Activated CD4-positive, alpha-beta T cell treated with anti-CD3 and anti-CD28 coated beads, Interleukin-2, amount 10 ng/mL, durations not matched to agents 24 days and 14 days (primary cell): ENCODE measurements around the gene MCRS1. TPM values are rescaled to one million over a fixed set of nuclear protein-coding genes. Genes with fewer than 3 reads are reported as not detected.
"Not testable (repeated sequence)": the region's sequence is repeated elsewhere in the genome, so short reads cannot be mapped to it uniquely, and the experiment has no call there.

ENCODE experiments used
- DNase-seq: peaks from one replicate; pipeline ENCODE4 v3.0.0; 2022
- H3K27ac Mint-ChIP-seq: one replicate; pipeline ENCODE4 v1.8.0; 2022; ENCODE audit warnings: mild to moderate bottlenecking, mixed read lengths
- H3K27me3 Mint-ChIP-seq: one replicate; pipeline ENCODE4 v1.8.0; 2022; ENCODE audit warnings: mixed read lengths
- H3K36me3 Mint-ChIP-seq: one replicate; pipeline ENCODE4 v1.8.0; 2022; ENCODE audit warnings: low read depth, mild to moderate bottlenecking, mixed read lengths
- H3K4me1 Mint-ChIP-seq: one replicate; pipeline ENCODE4 v1.8.0; 2021; ENCODE audit warnings: mixed read lengths
- H3K4me3 Mint-ChIP-seq: one replicate; pipeline ENCODE4 v1.8.0; 2022; ENCODE audit warnings: mild to moderate bottlenecking, moderate library complexity, mixed read lengths
- H3K9me3 Mint-ChIP-seq: one replicate; pipeline ENCODE4 v1.8.0; 2021; ENCODE audit warnings: mixed read lengths
- intact Hi-C: fragments of 100-400 bp; cut with micrococcal nuclease; formaldehyde crosslinking; loops from one replicate; pipeline ENCODE4 v1.15.1; 2023
- total RNA-seq: library from RNA; stranded (reverse); gene quantifications from 2 replicates; pipeline ENCODE4 v1.2.3, GENCODE V29; 2022

Gene MCRS1, protein sequence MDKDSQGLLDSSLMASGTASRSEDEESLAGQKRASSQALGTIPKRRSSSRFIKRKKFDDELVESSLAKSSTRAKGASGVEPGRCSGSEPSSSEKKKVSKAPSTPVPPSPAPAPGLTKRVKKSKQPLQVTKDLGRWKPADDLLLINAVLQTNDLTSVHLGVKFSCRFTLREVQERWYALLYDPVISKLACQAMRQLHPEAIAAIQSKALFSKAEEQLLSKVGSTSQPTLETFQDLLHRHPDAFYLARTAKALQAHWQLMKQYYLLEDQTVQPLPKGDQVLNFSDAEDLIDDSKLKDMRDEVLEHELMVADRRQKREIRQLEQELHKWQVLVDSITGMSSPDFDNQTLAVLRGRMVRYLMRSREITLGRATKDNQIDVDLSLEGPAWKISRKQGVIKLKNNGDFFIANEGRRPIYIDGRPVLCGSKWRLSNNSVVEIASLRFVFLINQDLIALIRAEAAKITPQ
- 71.4 and 79.6 TPM in 2 replicates for total RNA-seq

DNA sequence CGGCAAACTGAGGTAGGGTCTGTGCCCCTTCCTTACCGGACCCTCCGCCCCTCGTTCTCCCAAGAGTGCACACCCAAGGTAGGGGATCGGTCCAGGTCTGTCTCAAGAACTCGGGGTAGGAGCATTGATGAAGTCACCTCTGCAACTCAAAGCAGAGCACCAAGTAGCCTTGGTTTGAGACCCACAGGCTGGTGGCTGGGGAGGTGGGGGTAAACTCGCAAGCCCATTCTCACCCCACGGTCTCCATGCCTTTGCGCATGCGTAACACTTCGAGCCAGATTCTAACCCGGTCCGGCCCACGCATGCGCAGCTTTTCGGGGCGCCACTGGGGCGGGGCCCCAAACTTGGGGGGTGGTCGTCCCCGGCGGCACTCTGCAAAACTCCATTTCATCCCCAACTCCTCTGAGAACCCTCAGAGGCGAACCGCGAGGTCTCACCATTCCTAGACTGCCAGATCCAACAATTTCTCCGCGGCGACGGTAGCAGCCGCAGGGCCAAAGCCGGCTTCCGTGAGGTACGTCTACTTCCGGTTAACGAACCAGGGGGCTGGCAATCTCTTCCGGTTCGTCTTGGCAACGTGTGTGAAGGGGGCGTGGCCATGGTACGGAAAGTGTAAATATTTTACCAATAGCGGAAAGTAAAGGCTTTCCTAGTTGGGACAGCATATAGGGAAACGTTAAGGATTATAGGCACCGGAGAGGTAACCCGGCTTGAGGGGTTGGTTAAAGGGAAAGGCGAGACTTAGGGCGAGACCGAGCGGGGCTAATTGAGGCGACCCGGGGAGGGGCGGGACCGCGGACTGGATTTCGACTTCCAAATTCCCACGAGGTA is at the start of gene MCRS1:
Gene MCRS1 (minus strand): TSS at position 532 of the 831 bp plus-strand sequence. CDS start 1,411 bp downstream, outside the sequence.
- H3K27ac Mint-ChIP-seq: peak within 1 kb of the TSS; percentile 99
- intact Hi-C loops: loop anchor here (5.0 kb wide), 3 partner anchors 54 to 259 kb away; partner anchors contain the start of genes FMNL3, NCKAP5L and PRPF40B
- DNase-seq: peak; percentile 97
- no peaks in the 10 kb centered on the region for H3K9me3 Mint-ChIP-seq
- H3K27me3 Mint-ChIP-seq: no peaks in the 10 kb centered on the region
- H3K4me1 Mint-ChIP-seq: peaks cover 39% of the 10 kb centered on the region
- H3K36me3 Mint-ChIP-seq: peaks cover 26% of the 10 kb centered on the region
- H3K4me3 Mint-ChIP-seq: peak within 1 kb of the TSS; percentile 93

DNA sequence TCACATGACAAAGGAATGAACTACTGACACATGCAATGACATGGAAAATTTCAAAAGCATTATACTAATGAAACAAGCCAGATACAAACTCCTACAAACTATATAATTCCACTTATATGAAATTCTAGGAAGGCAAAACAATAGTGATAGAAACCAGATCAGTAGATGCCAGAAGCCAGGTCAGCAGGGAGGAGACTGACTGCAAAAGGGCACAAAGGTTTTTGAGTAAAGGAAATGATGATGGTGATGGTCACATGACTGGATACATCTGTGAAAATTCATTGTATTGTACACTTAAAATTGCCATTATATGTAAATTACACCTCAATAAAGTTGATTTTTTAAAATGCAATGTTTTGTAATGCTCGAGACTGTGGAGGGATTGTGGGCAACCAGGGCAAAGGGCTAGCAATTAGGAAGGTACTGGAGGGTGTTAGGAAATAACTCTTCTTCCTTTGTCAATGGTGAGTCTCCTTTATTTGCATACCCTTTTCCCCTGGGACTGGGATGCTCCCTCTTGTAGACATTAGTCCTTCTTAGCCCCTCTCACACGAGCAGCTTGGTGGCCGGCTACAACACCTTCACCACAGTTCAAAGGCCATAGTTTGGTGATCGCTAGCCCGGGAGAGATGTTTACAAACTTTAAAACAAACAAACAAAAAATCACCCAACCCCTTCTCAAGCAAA is 48.7 kb upstream of the MCRS1 start:
- Mint-ChIP-seq H3K27me3 (peaks cover 39% of the 10 kb centered on the region), H3K27ac (no peak overlapping the region), H3K36me3 (peaks cover 3% of the 10 kb centered on the region), H3K4me3 (no peak overlapping the region), H3K4me1 (peaks cover 12% of the 10 kb centered on the region), H3K9me3 (no peaks in the 10 kb centered on the region)
- DNase-seq: no peak
- intact Hi-C loops: no loop called here

DNA sequence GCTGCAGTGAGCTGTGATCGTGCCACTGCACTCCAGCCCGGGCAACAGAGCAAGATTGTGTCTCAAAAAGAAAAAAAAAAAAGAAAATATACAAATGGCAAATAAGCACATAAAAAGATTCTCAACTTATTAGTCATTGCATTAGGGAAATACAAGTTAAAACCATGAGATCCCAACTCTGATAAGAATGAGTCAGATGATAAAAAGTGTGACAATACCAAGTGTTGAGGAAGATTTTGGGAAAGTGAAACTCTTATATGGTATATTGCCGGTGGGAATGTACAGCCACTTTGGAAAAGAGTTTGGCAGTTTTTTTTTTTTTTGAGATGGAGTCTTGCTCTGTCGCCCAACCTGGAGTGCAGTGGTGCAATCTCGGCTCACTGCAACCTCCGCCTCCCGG is 47.8 kb upstream of the MCRS1 start:
- H3K4me3 Mint-ChIP-seq: no peak overlapping the region
- H3K27ac Mint-ChIP-seq: no peak overlapping the region
- no peak for DNase-seq
- H3K27me3 Mint-ChIP-seq: peaks cover 30% of the 10 kb centered on the region
- peaks cover 5% of the 10 kb centered on the region for H3K4me1 Mint-ChIP-seq
- intact Hi-C loops: no loop called here
- H3K36me3 Mint-ChIP-seq: peaks cover 3% of the 10 kb centered on the region
- no peaks in the 10 kb centered on the region for H3K9me3 Mint-ChIP-seq

DNA sequence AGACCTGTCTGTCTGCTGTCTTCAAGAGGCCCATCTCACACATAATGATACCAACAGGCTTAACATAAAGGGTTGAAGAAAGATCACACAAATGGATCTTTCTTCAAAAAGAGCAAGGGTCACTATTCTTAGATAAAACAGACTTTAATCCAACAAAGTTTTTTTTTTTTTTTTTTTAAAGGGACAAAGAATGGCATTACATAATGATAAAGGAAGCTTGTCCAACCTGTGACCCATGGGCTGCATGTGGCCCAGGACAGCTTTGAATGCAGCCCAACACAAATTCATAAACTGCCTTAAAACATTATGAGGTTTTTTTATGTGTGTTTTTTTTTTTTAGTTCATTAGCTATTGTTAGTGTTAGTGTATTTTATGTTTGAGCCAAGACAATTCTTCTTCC is 44.3 kb upstream of the MCRS1 start:
- Mint-ChIP-seq H3K4me3 (no peak overlapping the region), H3K36me3 (peaks cover 3% of the 10 kb centered on the region), H3K27ac (no peak overlapping the region), H3K9me3 (no peaks in the 10 kb centered on the region), H3K4me1 (peaks cover 5% of the 10 kb centered on the region), H3K27me3 (peaks cover 5% of the 10 kb centered on the region)
- DNase-seq: no peak
- intact Hi-C loops: no loop called here

DNA sequence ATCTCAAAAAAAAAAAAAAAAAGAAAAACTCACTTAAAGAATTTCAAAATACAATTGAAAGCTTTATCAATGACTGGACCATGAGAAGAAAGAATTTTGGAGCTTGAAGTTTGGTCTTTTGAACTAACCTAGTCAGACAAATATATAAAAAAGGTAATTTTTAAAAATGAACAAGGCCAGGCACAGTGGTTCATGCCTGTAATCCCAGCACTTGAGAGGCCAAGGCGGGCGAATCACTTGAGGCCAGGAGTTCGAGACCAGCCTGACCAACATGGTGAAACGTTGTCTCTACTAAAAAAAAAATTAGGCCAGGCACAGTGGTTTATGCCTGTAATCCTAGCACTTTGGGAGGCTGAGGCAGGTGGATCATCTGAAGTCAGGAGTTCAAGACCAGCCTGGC is 42.8 kb upstream of the MCRS1 start:
- DNase-seq, H3K4me3 Mint-ChIP-seq, H3K36me3 Mint-ChIP-seq, intact Hi-C loops, H3K4me1 Mint-ChIP-seq, H3K27me3 Mint-ChIP-seq, H3K9me3 Mint-ChIP-seq, H3K27ac Mint-ChIP-seq: not testable (repeated sequence)

DNA sequence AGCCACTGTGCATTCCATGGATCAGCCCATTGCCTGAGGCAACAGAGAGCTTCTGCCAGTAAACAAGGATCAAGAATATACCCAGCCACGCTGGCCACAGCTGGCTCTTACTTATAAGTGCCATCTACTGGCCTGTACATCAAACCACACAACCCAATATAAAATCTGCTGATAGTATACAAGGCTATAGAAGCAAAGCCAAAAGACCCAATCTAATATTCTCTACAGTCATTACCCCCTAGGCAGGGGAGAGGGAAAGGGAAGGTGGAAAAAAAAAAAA is 41.9 kb upstream of the MCRS1 start:
- Mint-ChIP-seq H3K4me1 (no peaks in the 10 kb centered on the region), H3K27me3 (peaks cover 2% of the 10 kb centered on the region), H3K4me3 (no peak overlapping the region), H3K9me3 (no peaks in the 10 kb centered on the region), H3K27ac (no peak overlapping the region), H3K36me3 (peaks cover 3% of the 10 kb centered on the region)
- DNase-seq: no peak
- intact Hi-C loops: no loop called here

DNA sequence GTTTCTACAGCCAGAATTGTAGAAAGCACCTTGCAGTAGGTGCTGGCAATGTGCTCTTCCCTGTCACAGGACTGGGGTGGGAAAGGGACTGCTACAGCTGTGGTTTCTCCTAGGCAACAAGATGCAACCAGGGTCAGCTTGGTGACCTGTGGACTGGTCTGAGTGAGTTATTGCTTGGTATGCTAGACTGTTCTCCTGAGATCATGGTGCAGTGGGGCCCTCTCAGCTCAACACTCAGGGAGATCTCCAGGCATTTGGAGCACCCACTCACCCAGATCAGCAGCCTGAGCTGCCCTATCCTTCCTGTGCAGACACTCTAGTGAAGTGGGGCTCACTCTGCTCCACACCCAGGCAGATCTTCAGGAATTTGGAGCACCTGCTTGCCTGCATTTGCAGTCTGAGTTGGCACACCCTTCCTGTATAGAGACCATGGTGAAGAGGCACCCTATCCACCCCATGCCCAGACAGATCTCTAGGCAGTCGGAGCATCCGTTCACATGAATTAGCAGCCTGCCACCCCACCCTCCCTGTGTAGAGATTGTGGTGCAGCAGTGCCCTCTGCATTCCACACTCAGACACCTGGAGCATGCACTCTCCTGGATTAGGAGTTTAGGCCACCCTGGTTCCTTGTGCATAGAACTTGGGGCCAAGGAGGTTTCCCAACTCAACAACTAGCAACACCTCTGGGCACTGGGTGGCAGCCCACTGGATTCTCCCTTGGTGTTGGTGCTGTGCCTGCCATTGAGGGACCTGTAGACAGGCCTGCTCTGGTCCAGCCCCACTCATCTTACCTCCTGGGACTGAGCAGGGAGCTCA is 41.3 kb upstream of the MCRS1 start:
- peaks cover 2% of the 10 kb centered on the region for H3K27me3 Mint-ChIP-seq
- peaks cover 3% of the 10 kb centered on the region for H3K36me3 Mint-ChIP-seq
- no peaks in the 10 kb centered on the region for H3K4me1 Mint-ChIP-seq
- intact Hi-C loops: no loop called here
- no peak overlapping the region for H3K27ac Mint-ChIP-seq
- no peak for DNase-seq
- no peak overlapping the region for H3K4me3 Mint-ChIP-seq
- no peaks in the 10 kb centered on the region for H3K9me3 Mint-ChIP-seq

DNA sequence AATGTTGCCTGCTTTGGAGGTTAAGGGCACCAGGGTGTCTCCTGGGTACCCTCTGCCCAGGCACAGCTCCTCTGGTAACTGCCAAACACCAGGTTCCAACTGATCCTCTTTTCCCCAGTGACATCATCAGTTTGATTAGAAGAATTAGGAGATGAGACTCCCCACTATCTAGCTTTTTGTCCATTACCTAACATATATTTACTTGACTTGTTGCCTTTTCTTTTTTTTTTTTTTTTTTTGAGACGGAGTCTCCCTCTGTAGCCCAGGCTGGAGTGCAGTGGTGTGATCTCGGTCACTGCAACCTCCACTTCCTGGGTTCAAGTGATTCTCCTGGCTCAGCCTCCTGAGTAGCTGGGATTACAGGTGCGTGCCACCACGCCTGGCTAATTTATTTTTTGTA is 37.6 kb upstream of the MCRS1 start, which contains the start of gene FAM186B:
Gene FAM186B (minus strand): TSS at position 101 of the 400 bp plus-strand sequence. CDS start 162 bp downstream, outside the sequence.
- H3K36me3 Mint-ChIP-seq, intact Hi-C loops, H3K27me3 Mint-ChIP-seq, H3K27ac Mint-ChIP-seq, DNase-seq, H3K9me3 Mint-ChIP-seq, H3K4me1 Mint-ChIP-seq, H3K4me3 Mint-ChIP-seq: not testable (repeated sequence)

DNA sequence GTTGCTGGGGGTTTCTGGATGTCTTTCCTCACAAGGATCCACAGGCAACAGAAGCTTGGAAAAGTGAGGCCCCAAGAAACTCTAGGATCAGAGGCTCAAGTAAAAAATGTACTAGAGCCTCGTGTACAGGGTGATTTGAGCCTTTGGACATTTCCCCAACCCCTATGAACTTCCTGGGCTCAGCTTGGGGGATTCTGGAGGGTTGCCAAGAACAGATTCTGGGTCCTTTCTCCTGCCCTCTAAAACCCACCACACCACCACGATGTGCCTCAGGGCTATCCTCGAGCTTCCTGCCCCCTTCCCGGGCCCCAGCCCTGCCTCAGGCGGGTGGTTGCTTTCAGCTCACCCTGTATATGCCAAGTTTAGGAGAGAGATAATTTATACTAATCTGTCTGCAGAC is 36.9 kb upstream of the MCRS1 start:
- H3K4me1 Mint-ChIP-seq: no peaks in the 10 kb centered on the region
- no peak overlapping the region for H3K4me3 Mint-ChIP-seq
- H3K27ac Mint-ChIP-seq: no peak overlapping the region
- intact Hi-C loops: no loop called here
- DNase-seq: no peak
- no peaks in the 10 kb centered on the region for H3K9me3 Mint-ChIP-seq
- H3K27me3 Mint-ChIP-seq: peaks cover 2% of the 10 kb centered on the region
- no peaks in the 10 kb centered on the region for H3K36me3 Mint-ChIP-seq

DNA sequence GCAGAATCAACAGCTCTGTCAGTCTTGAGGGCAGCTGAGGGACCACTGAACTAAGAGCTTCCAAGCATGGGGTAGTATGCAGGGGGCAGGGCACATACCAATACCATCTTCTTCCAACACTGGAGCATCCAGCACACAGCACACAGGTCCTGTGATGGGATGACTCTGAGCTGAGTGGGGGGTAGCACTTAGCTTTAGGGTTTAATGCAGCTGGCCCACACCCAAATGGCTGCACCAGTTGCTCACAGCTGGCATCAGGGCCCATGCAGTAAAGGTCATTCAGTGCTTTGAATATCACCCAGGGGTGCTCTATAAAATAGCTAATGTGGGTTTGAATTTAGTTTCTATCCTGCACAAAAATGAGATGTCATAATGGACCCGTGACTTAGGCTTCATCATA is 35.8 kb upstream of the MCRS1 start:
- H3K27me3 Mint-ChIP-seq: peaks cover 2% of the 10 kb centered on the region
- DNase-seq: no peak
- H3K36me3 Mint-ChIP-seq: no peaks in the 10 kb centered on the region
- H3K4me3 Mint-ChIP-seq: no peak overlapping the region
- intact Hi-C loops: no loop called here
- no peak overlapping the region for H3K27ac Mint-ChIP-seq
- H3K9me3 Mint-ChIP-seq: no peaks in the 10 kb centered on the region
- H3K4me1 Mint-ChIP-seq: peaks cover 3% of the 10 kb centered on the region

DNA sequence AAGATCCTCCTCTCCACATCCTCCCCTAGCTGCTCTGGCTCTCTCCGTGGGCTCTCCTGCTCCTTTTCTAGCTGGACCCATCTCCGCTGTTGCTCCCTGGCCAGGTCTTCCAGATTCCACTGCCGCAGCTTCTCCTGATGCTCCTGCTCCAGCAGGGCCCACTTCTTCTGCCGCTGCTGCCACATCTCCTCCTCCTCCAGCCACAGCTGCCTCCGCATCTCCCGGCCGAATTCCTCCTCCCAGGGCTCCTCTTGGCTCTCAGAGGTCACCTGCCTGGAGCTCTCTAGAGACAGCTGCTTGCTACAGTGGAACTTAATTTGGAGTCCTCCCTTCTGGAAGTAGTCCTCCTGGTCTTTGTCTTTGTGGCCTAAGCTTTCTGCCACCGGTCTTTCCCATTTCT is 32.0 kb upstream of the MCRS1 start:
- no peaks in the 10 kb centered on the region for H3K27me3 Mint-ChIP-seq

DNA sequence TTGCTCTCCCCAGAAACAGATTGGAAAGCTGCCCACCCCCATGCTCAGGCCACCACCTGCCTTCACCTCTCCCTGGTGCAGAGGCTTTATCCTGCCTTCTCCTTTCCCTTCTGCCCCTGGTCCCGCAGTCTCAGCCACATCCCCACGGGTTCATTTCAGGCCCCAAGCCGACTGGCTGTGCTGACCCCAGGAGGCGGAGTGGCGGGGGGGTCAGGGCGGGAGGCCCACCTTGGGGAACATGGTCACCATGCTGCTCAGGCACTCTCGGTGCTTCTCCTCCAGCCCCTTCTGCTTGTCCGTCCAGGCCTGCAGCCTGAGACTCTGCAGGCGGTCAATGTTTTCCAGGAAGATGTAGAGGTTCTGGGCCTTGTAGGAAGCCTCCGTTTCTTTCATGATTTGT is 30.6 kb upstream of the MCRS1 start:
- intact Hi-C loops: no loop called here
- no peaks in the 10 kb centered on the region for H3K9me3 Mint-ChIP-seq
- H3K27ac Mint-ChIP-seq: no peak overlapping the region
- H3K27me3 Mint-ChIP-seq: no peaks in the 10 kb centered on the region
- peaks cover 4% of the 10 kb centered on the region for H3K36me3 Mint-ChIP-seq
- H3K4me3 Mint-ChIP-seq: no peak overlapping the region
- no peak for DNase-seq
- H3K4me1 Mint-ChIP-seq: peaks cover 3% of the 10 kb centered on the region

More for the DNA sequence above, 32.0 kb upstream of the MCRS1 start:
- H3K4me1 Mint-ChIP-seq: peaks cover 3% of the 10 kb centered on the region
- H3K4me3 Mint-ChIP-seq: no peak overlapping the region
- no peak for DNase-seq
- intact Hi-C loops: no loop called here
- H3K36me3 Mint-ChIP-seq: peaks cover 4% of the 10 kb centered on the region
- no peaks in the 10 kb centered on the region for H3K9me3 Mint-ChIP-seq
- no peak overlapping the region for H3K27ac Mint-ChIP-seq
